ENCODE data around the gene CGB3. TPM values are rescaled to one million over a fixed set of nuclear protein-coding genes. Genes with fewer than 3 reads are reported as not detected.
A peak's percentile ranks its signal among the peaks of the same experiment; 100 is the strongest.

Gene CGB3
- total and polyA plus RNA-seq, 2 donors from 2014 or later = not detected

- peaks cover 0 to 4% (median 2%) of the 10 kb centered on the region in 3 donors for H3K36me3 ChIP-seq (ENCODE audit: control insufficient read depth in 2 of 3, insufficient read depth in 3 of 3, low read length in 3 of 3)
- DNase-seq (no peak), FAIRE-seq (no peak)
- no peaks in the 10 kb centered on the region for H3K27me3 ChIP-seq (ENCODE audit: control insufficient read depth, insufficient read depth, low read length)
- H3K4me1 ChIP-seq (ENCODE audit: control insufficient read depth in 2 of 3, insufficient read depth in 2 of 3, low read depth in 1 of 3, low read length in 3 of 3) = peaks cover 0 to 27% (median 11%) of the 10 kb centered on the region in 3 donors
- intact Hi-C loops (cut with DNase I) = no loop called here
- peak overlapping the region; percentile 65 to 99 (median 81) for H3K9ac ChIP-seq (ENCODE audit: low read length in 3 of 3)
- peak overlapping the region; percentile 72 to 97 (median 78) for H3K4me3 ChIP-seq (ENCODE audit: low read length in 3 of 3)
- no peaks in the 10 kb centered on the region for H3K9me3 ChIP-seq (ENCODE audit: control insufficient read depth in 2 of 3, insufficient read depth in 1 of 3, low read length in 3 of 3)
- peak overlapping the region; percentile 87 to 95 for H3K27ac ChIP-seq (ENCODE audit: low read depth in 2 of 2, low read length in 2 of 2)
- no peak for TF ChIP-seq CTCF (IDR thresholded peaks at IDR 0.05; ENCODE audit: borderline replicate concordance, extremely low read depth, insufficient read depth)
Measured at GRCh38 chr19:48992581-48993174, 31.5 kb downstream of the CGB3 start.

GRCh38 chr19:48991873-48992580 lies 32.1 kb downstream of the CGB3 start:
- H3K27me3 ChIP-seq (ENCODE audit: control insufficient read depth, insufficient read depth, low read length) = no peaks in the 10 kb centered on the region
- H3K36me3 ChIP-seq (ENCODE audit: control insufficient read depth in 2 of 3, insufficient read depth in 3 of 3, low read length in 3 of 3) = peaks cover 0 to 6% (median 2%) of the 10 kb centered on the region in 3 donors
- FAIRE-seq (no peak), DNase-seq (peak in 4 of 5 donors; percentile 52 to 86 (median 70))
- no peak for TF ChIP-seq CTCF (IDR thresholded peaks at IDR 0.05; ENCODE audit: borderline replicate concordance, extremely low read depth, insufficient read depth)
- peak overlapping the region; percentile 87 to 95 for H3K27ac ChIP-seq (ENCODE audit: low read depth in 2 of 2, low read length in 2 of 2)
- H3K4me3 ChIP-seq (ENCODE audit: low read length in 3 of 3) = peak overlapping the region; percentile 72 to 97 (median 78)
- H3K9ac ChIP-seq (ENCODE audit: low read length in 3 of 3) = peak overlapping the region; percentile 65 to 99 (median 81)
- no peaks in the 10 kb centered on the region for H3K9me3 ChIP-seq (ENCODE audit: control insufficient read depth in 2 of 3, insufficient read depth in 1 of 3, low read length in 3 of 3)
- intact Hi-C loops (cut with DNase I) = no loop called here
- peaks cover 0 to 27% (median 11%) of the 10 kb centered on the region in 3 donors for H3K4me1 ChIP-seq (ENCODE audit: control insufficient read depth in 2 of 3, insufficient read depth in 2 of 3, low read depth in 1 of 3, low read length in 3 of 3)

GRCh38 chr19:48991011-48991609 lies 33.0 kb downstream of the CGB3 start:
- H3K4me3 ChIP-seq (ENCODE audit: low read length in 3 of 3) = peak overlapping the region in 1 of 3 donors; percentile 97
- intact Hi-C loops (cut with DNase I) = no loop called here
- FAIRE-seq = no peak

More at GRCh38 chr19:48991011-48991609, 33.0 kb downstream of the CGB3 start:
- Histone ChIP-seq H3K4me1 (ENCODE audit: control insufficient read depth in 2 of 3, insufficient read depth in 2 of 3, low read depth in 1 of 3, low read length in 3 of 3) (peaks cover 0 to 27% (median 11%) of the 10 kb centered on the region in 3 donors), H3K36me3 (ENCODE audit: control insufficient read depth in 2 of 3, insufficient read depth in 3 of 3, low read length in 3 of 3) (peaks cover 0 to 10% (median 4%) of the 10 kb centered on the region in 3 donors), H3K9ac (ENCODE audit: low read length in 3 of 3) (peak overlapping the region in 1 of 3 donors; percentile 99), H3K27me3 (ENCODE audit: control insufficient read depth, insufficient read depth, low read length) (no peaks in the 10 kb centered on the region), H3K9me3 (ENCODE audit: control insufficient read depth in 2 of 3, insufficient read depth in 1 of 3, low read length in 3 of 3) (no peaks in the 10 kb centered on the region), H3K27ac (ENCODE audit: low read depth in 2 of 2, low read length in 2 of 2) (no peak overlapping the region)
- no peak for TF ChIP-seq CTCF (IDR thresholded peaks at IDR 0.05; ENCODE audit: borderline replicate concordance, extremely low read depth, insufficient read depth)
- no peak for DNase-seq
